ENCODE data around the gene PIEZO1. TPM values are rescaled to one million over a fixed set of nuclear protein-coding genes. Genes with fewer than 3 reads are reported as not detected.
A peak's percentile ranks its signal among the peaks of the same experiment; 100 is the strongest.

The PIEZO1 gene
- total and polyA plus RNA-seq, 2 donors (not counting 1 experiment from before 2014, with no cell fraction given): 108 to 331 TPM

GRCh38 chr16:88685156-88686061, 99.6 kb downstream of the PIEZO1 start:
- Histone ChIP-seq H3K9me3 (ENCODE audit: control extremely low read depth in 1 of 3, control insufficient read depth in 2 of 3, insufficient read depth in 1 of 3, low read length in 2 of 3) (peaks cover 0 to 4% (median 0%) of the 10 kb centered on the region in 3 donors), H2AFZ (ENCODE audit: insufficient read depth, low read depth, low read length, poor library complexity, severe bottlenecking) (peak overlapping the region; percentile 74), H3K27ac (ENCODE audit: low read length in 2 of 2) (peak overlapping the region in 1 of 2 donors; percentile 48), H3K4me2 (replicated peaks; ENCODE audit: low read depth, low read length, poor library complexity, severe bottlenecking) (peak overlapping the region; percentile 97), H3K36me3 (replicated peaks in 1 of 2; ENCODE audit: control extremely low read depth in 1 of 2, control insufficient read depth in 1 of 2, extremely low read depth in 1 of 2, insufficient read depth in 2 of 2, low read length in 1 of 2) (peaks cover 0 to 6% of the 10 kb centered on the region in 2 experiments), H3K9ac (ENCODE audit: low read length) (peak overlapping the region; percentile 81), H4K20me1 (ENCODE audit: control insufficient read depth, insufficient read depth, low read length, poor library complexity, severe bottlenecking) (peaks cover 25% of the 10 kb centered on the region), H3K4me3 (ENCODE audit: control extremely low read depth in 1 of 5, extremely low read depth in 1 of 5, insufficient read depth in 1 of 5, low read depth in 2 of 5, low read length in 4 of 5) (peak overlapping the region; percentile 59 to 91 (median 80)), H3K4me1 (ENCODE audit: control insufficient read depth in 2 of 2, insufficient read depth in 2 of 2, low read length in 2 of 2) (peaks cover 37 to 59% of the 10 kb centered on the region in 2 donors), H3K27me3 (replicated peaks in 1 of 4; ENCODE audit: control extremely low read depth in 1 of 4, control insufficient read depth in 3 of 4, insufficient read depth in 4 of 4, low read length in 3 of 4) (no peaks in the 10 kb centered on the region), H3K79me2 (ENCODE audit: control insufficient read depth, insufficient read depth, low read length) (peaks cover 25% of the 10 kb centered on the region)
- DNase-seq (peak; percentile 72), ATAC-seq (ENCODE audit: low read depth) (no peak)
- H3K9me3 Mint-ChIP-seq (ENCODE audit: insufficient read depth): no peaks in the 10 kb centered on the region
- no peak for TF ChIP-seq EZH2 (IDR thresholded peaks at IDR 0.05; ENCODE audit: borderline replicate concordance, insufficient read depth, low read depth, low read length, poor library complexity, severe bottlenecking)
- peak; percentile 91 for TF ChIP-seq CTCF (IDR thresholded peaks at IDR 0.05)
- peaks cover 42% of the 10 kb centered on the region for H3K4me1 Mint-ChIP-seq
- intact Hi-C loops (cut with micrococcal nuclease): loop anchor here (1.0 to 10.0 kb wide), 6 partner anchors 16 to 879 kb away; partner anchors contain the start of genes CTU2, CYBA, MVD and RNF166
- ChIA-PET POLR2A (interaction anchor here (0.5 to 1.9 kb wide), 9 partner anchors 16 to 1326 kb away, joined by 3 to 12 read pairs (median 3); no protein-coding TSS in a partner anchor), CTCF (interaction anchor here (0.7 to 1.9 kb wide), 14 partner anchors 15 to 243 kb away, joined by 3 to 13 read pairs (median 4); partner anchors contain the start of genes MVD and ZC3H18)
- peak overlapping the region; percentile 81 for H3K4me3 Mint-ChIP-seq
- WGBS (ENCODE audit: insufficient coverage): 6% methylated on average over 22 of the region's 33 CpGs
- peak overlapping the region; percentile 72 for H3K27ac Mint-ChIP-seq
- no peaks in the 10 kb centered on the region for H3K27me3 Mint-ChIP-seq

Data from B cell (primary cell).